Epithelial cell of proximal tubule (primary cell): Measurements from ENCODE around the gene DRICH1. TPM values are rescaled to one million over a fixed set of nuclear protein-coding genes. Genes with fewer than 3 reads are reported as not detected.
"Not testable (repeated sequence)": the region's sequence is repeated elsewhere in the genome, so short reads cannot be mapped to it uniquely, and the experiment has no call there.

Experiments
- DNase-seq: peaks from one replicate; pipeline ENCODE4 v3.0.0-alpha.2; 2011; ENCODE audit warnings: low read depth
- H3K4me3 ChIP-seq: 2 replicates; pipeline ENCODE4 v1.5.1; 2011; ENCODE audit warnings: low read depth, mild to moderate bottlenecking, low read length
- CTCF ChIP-seq: conservative IDR thresholded peaks from 2 replicates; pipeline ENCODE4 v1.5.1; 2012; ENCODE audit warnings: low read depth, mild to moderate bottlenecking, low read length
- total RNA-seq: library from RNA; depleted of rRNA; stranded (reverse); fragments of >200 nt; gene quantifications from 2 replicates; pipeline ENCODE4 v1.2.3, GENCODE V29; 2015

Gene DRICH1
- total RNA-seq, 1 donor from 2014 or later: not detected

DNA sequence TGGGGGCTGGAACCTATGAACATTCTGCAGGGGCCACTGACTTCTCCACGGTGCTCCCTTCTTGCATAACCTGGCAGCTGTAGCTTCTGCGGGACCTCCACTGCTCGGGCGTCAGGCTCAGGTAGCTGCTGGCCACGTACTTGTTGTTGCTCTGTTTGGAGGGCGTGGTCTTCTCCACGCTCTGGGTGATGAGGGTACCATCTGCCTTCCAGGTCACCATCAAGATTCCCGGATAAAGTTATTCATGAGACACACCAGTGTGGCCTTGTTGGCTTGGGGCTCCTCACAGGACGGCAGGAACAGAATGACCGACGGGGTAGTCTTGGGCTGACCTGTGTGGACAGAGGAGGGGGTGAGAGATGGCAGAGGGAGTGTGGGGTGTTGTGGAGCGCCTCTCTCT is 6.5 kb upstream of the DRICH1 start:
- TF ChIP-seq CTCF: no peak
- H3K4me3 ChIP-seq: no peak overlapping the region
- no peak for DNase-seq

DNA sequence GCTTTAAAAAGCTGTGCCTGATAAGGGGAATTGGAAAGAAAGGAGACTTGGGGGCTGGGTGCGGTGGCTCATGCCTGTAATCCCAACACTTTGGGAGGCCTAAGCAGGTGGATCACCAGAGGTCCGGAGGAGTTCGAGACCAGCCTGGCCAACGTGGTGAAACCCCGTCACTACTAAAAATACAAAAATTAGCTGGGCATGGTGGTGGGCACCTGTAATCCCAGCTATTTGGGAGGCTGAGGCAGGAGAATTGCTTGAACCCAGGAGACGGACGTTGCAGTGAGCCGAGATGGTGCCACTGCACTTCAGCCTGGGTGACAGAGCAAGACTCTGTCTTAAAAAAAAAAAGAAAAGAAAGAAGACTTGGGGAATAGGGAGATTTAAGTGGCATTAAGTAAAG is 3.2 kb upstream of the DRICH1 start:
- H3K4me3 ChIP-seq, DNase-seq: not testable (repeated sequence)

- not testable (repeated sequence) for H3K4me3 ChIP-seq, DNase-seq
These were observed 3.9 kb downstream of the DRICH1 start for GRCh38 chr22:23628056-23628743.

DNA sequence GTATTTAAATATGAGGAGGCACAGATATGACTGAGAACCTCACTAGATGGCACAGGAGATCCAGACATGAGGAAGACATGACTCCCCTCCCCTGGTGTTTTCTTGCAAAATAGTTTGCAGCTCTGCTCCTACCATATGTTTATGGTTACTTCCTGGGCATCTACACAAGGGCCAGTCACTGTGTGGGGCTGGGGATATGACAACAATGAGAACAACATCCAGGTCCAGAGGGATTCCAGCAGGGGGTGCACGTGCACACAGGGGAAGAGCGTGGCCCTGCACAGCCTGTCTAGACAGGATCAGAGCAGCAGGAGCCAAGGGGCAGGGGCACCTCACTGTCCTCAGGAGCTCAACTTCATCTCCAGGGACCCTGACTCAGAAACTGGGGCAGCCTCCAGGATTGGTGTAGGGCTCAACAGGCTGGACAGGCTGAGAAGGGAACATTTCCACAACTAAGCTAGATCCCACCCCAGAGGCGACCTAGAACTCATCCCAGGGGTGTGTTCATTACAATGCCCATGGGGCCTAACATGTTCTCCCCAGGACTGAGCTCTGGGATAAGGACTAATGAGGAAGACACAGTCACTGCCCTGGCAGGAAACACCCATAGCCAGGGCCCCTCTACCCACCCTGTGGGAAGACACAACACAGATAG is 4.6 kb downstream of the DRICH1 start:
- peak; percentile 66 for TF ChIP-seq CTCF
- not testable (repeated sequence) for DNase-seq, H3K4me3 ChIP-seq

DNA sequence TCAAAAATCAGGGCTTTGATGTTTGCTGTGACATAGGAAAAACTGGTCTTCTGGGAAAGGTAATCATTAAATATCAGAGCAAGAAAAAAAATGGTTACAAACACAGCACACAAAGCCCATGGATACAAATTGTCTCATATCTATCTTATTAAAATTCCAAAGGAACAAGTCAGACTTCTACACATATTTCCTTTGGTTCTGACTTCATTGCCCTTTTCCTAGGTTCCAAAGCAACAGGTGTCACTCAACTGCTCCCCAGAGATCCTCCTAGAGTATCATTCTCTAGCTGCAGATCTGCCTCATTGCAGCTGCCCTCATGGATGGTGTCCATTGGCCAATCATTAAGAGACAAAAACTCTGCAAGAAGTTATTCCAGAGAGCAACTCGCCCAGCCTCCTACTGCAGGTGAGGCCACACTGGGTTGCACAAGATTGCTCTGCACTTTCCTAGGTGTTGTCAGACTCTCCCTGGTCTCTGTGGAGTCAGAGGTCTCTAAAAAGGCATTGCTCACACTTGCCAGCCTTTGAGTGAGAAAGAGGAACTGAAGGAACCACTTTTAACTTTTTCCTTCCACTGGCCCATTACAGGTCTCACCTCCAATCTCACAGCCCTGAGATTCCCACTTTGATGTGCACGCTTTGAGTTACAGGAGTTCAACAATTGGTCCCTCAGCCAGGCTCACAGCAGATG is 5.7 kb downstream of the DRICH1 start:
- no peak overlapping the region for H3K4me3 ChIP-seq
- DNase-seq: no peak
- no peak for TF ChIP-seq CTCF

GRCh38 chr22:23622634-23623033 is 9.5 kb downstream of the DRICH1 start:
- no peak overlapping the region for H3K4me3 ChIP-seq
- TF ChIP-seq CTCF: no peak
- no peak for DNase-seq

GRCh38 chr22:23621916-23622315 is 10.2 kb downstream of the DRICH1 start:
- DNase-seq, H3K4me3 ChIP-seq: not testable (repeated sequence)

- no peak for DNase-seq
- no peak for TF ChIP-seq CTCF
- no peak overlapping the region for H3K4me3 ChIP-seq
These were observed 10.9 kb downstream of the DRICH1 start for GRCh38 chr22:23621082-23621780.
